GM23338 (cell line): ENCODE data around the gene TMPRSS5.

Source experiments
- CTCF ChIP-seq, 2 experiments: fragments of 200-600 bp in 1 of 2; sonication (generic) in 1 of 2; conservative IDR thresholded peaks; 2 replicates each; pipeline versions ENCODE4 v1.5.1 to v1.6.1; 2016 to 2017; ENCODE audit warnings: antibody characterized with exemption in 2 of 2, low read depth in 2 of 2, mild to moderate bottlenecking in 2 of 2, moderate library complexity in 1 of 2
- ZNF331 ChIP-seq: fragments of 250-450 bp; sonication (Bioruptor Pico); IDR thresholded peaks from 2 replicates; pipeline ENCODE4 v1.5.0; 2020; ENCODE audit warnings: low read depth, mild to moderate bottlenecking, moderate library complexity

GRCh38 chr11:113675003-113675561, 31.0 kb downstream of the TMPRSS5 start:
- TF ChIP-seq CTCF (conservative IDR thresholded peaks at IDR 0.05; ENCODE audit: low read depth in 2 of 2) (no peak), ZNF331 (CRISPR knock-in tag) (no peak)
